ENCODE results near the gene OR10X1. TPM values are rescaled to one million over a fixed set of nuclear protein-coding genes. Genes with fewer than 3 reads are reported as not detected.

Gene OR10X1
- not detected for total RNA-seq

- DNase-seq: no peak
These were observed at the start of gene OR10X1 for GRCh38 chr1:158579733-158580132. OR10X1 (minus strand) TSS chr1:158579899; CDS start chr1:158579899, 0 bp downstream.

GRCh38 chr1:158613764-158614163, 34.1 kb upstream of the OR10X1 start:
- no peak for DNase-seq

DNA sequence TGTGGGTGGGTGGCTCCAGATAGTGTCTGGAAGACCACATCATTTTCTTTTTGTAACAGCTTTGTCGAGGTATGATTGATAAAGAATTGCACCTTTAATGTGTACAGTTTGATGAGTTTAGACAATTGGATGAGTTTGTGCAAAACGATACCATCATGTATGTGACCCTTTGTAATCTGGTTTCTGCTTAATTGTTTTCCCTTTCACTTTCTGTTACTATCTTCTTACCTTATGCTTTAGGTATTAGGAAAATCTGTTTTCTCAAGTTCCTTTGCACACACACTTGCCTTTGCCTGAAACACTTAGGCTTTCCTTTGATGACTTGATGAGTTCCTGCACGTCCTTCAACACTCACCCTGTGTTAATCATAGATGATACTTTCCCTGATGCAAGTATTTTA, 32.2 kb upstream of the OR10X1 start:
- no peak for DNase-seq

DNA sequence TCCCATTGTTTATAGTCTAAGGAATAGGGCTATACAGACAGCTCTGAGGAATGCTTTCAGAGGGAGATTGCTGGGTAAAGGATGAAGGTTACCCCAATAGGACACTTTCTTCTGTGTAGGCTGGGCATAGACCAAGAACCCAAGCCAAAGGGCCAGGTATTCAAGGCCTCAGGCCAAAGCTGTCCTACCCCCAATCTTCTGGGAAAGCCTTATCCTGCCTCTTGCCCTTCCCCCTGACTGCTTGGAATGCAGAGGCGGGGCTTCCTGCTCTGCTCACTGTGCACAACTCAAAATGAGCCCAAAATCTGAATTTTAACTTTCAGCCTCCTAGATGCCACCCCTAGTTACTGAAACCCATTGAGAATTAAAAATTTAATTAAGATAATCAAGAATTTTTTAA, 27.6 kb upstream of the OR10X1 start:
- no peak for DNase-seq

DNA sequence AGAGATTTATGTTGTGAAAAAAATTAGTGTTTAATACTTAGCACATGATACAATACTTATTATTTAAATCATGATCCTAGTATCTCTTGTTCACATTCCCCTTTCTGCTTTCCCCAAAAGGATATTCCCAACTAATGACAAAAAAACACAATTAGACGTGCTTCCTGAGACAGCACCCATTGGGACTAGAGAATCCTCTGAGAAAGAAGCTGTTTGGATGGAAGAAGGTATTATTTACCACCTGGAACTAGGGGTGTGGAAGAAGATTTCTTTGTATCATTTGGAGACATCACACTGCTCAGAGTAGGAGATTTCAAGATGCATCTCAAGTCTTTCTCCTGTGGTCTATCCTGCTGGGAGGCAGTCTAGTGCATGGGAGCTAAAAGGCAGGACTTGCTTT, 25.3 kb upstream of the OR10X1 start, which contains the start of gene OR10Z1:
TSS of gene OR10Z1 (plus strand) at position 301 of the 400 bp plus-strand sequence. CDS start 1,171 bp downstream, outside the sequence.
- no peak for DNase-seq

GRCh38 chr1:158600735-158601134, 21.0 kb upstream of the OR10X1 start:
- no peak for DNase-seq

- DNase-seq: no peak
These were observed 7.2 kb upstream of the OR10X1 start for GRCh38 chr1:158586942-158587341.

DNA sequence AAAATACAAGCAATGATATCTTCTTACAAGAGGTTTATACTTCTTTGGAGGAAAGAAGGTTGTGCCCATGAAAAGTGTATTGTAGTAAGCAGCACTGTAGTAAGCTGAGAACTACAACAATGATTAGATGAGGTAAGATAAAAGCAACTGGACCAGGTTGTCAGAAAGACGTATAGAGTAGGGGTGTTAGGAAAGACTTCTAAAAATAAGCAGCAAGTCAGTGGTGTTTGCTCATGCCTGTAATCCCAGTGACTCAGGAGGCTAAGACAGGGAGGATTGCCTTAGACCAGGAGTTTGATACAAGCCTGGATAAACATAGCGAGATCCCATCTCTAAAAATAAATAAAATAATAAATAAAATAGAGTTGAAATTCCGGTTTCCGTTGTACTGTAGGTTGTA, 4.3 kb upstream of the OR10X1 start:
- DNase-seq: no peak

GRCh38 chr1:158577561-158577960, 2.1 kb downstream of the OR10X1 start:
- DNase-seq: no peak

DNA sequence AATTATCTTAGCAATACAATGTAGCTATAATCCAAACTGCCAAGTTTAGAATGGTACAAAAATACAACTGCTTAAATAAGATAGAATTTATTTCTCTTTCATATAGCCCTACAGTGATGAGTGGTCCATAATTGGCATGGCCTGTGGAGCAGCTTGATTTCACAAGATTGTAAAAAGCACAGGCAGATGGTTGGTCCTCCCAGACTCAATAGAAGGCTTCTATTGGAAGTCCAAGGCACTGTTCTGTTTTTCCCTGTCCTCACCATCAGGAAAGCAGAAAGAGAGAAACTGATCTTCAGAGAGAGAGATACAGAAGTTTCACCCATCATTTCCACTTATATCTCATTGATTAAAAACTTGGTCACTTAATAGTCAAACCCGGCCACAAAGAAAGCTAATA, 7.5 kb downstream of the OR10X1 start:
- DNase-seq: no peak

- no peak for DNase-seq
These were observed 9.2 kb downstream of the OR10X1 start, which contains the start of gene OR6P1 for GRCh38 chr1:158570480-158570879. OR6P1 (minus strand) TSS chr1:158570580; CDS start chr1:158563604, 6,976 bp downstream.

GRCh38 chr1:158564608-158565007, 15.1 kb downstream of the OR10X1 start:
- DNase-seq: no peak

- DNase-seq: no peak
These were observed 15.8 kb downstream of the OR10X1 start for GRCh38 chr1:158563853-158564252.

DNA sequence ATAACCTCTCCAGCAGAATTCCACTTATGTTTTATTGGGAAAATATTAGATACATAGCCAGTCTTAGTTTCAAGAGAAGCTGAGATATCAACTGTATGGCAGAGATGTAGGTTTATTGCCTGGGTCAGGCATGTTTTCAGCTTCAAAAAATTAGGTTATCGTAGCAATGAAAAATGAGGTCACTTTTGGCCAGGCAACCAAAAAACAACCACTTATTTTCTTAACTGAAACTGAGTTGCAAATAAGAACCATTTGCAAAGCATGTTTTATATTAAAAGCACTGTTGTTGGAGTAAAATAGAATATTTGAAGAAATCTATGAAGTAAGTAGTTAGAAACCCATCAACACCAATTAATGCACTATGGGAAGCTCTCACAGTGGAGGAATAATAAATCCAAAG, 20.0 kb downstream of the OR10X1 start:
- DNase-seq: no peak

- DNase-seq: no peak
These were observed 25.3 kb downstream of the OR10X1 start, which contains the start of gene OR6Y1 for GRCh38 chr1:158554352-158554751. OR6Y1 (minus strand) TSS chr1:158554405; CDS start chr1:158548105, 6,300 bp downstream.

DNA sequence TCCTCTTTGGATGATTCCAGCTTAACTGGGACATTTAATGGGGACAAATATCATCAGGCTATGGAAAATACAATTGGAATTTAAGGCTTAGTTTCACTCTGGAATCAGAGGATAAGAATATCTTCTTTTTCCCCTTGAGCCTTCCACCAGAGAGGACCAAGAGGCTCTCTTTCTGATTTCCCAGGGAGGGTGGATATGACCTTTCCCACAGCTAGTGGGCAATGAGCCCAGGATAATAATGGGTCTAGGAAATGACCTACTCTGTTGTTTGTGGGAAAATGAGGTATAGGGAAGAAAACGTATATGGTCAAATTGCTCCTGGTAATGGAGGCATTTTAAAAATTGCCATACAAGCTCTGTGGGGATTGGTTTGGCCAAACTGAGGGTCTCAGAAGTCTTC, 27.4 kb downstream of the OR10X1 start:
- DNase-seq: no peak

DNA sequence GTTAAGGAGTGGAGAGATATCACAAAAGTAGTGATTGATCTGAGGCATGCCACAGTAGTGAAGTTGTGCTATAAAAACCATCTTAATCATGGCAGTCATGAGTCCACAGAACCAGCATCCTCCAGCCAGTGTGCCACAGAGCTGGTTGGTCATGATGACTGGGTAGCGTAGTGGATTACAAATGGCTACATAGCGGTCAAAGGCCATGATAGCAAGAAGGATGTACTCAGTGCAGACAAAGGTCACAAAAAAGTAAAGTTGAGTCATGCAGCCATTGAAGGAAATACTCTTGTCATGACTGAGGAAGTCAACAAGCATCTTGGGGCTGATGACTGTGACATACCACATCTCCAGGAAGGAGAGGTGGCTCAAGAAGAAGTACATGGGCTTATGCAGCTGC, 32.2 kb downstream of the OR10X1 start:
- DNase-seq: no peak

DNA sequence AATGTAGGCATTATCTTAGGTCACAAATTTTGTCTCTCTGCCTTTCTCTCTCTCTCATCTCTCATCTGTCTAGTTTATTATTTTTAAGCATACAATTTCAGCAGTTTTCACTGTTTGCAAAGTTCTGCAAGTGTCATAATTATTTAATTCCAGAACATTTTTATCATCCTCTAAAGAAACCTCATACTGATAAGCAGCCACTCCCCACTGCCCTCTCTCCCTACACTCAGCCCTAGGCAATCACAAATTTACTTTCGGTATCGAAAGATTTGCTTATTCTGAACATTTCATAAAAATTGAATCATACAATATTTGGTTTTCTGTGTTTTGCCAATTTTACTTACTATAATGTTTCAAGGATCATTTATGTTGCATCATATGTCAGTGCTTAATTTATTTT, 42.1 kb downstream of the OR10X1 start:
- DNase-seq: no peak

DNA sequence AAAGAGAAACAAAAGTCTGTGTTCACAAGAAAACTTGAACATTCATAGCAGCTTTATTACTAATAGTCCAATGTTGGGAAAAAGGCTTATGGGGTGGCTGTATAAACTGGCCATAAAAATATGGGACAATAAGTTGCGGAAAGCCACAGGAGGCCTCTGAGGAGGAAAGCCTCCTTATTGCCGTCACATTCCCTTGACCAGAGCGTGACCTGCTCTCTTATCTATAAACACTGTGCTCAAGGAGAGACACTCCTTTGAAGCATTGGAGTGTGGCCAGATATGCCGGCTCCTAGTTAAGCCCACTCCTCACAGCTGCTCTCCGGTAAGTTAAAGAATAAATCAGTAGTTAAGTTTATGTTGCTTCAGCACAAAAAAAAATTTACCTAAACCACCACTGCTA, 45.2 kb downstream of the OR10X1 start:
- DNase-seq: no peak

Other genes starting within 250 kb of the OR10X1 start
- not detected for gene CD1B, start 248.4 kb downstream of the OR10X1 start, total RNA-seq
- not detected for gene CD1E, start 226.0 kb downstream of the OR10X1 start, total RNA-seq
- gene OR10T2, start 180.4 kb downstream of the OR10X1 start, total RNA-seq: not detected
- gene OR10K2, start 153.7 kb downstream of the OR10X1 start, total RNA-seq: not detected
- gene OR10K1, start 118.1 kb downstream of the OR10X1 start, total RNA-seq: not detected
- not detected for gene OR10R2, start 107.7 kb downstream of the OR10X1 start, total RNA-seq
- not detected for gene OR6Y1, start 25.5 kb downstream of the OR10X1 start, total RNA-seq
- gene OR6P1, start 9.3 kb downstream of the OR10X1 start, total RNA-seq: not detected
- not detected for gene OR10Z1, start 25.4 kb upstream of the OR10X1 start, total RNA-seq
- 0.94 TPM for gene SPTA1, start 106.8 kb upstream of the OR10X1 start, total RNA-seq
- not detected for gene OR6K2, start 120.8 kb upstream of the OR10X1 start, total RNA-seq
- not detected for gene OR6K3, start 140.8 kb upstream of the OR10X1 start, total RNA-seq
- gene OR6K6, start 174.8 kb upstream of the OR10X1 start, total RNA-seq: not detected
- gene OR6N1, start 192.3 kb upstream of the OR10X1 start, total RNA-seq: not detected
- not detected for gene OR6N2, start 201.3 kb upstream of the OR10X1 start, total RNA-seq